HFFc6 (cell line): ENCODE measurements around the gene NCAN. TPM values are rescaled to one million over a fixed set of nuclear protein-coding genes. Genes with fewer than 3 reads are reported as not detected.

Experiments used
- DNase-seq: peaks from one replicate; pipeline ENCODE4 v3.0.0-alpha.2; 2018
- H3K27ac Mint-ChIP-seq: 2 replicates; pipeline ENCODE4 v1.8.0; 2020; ENCODE audit warnings: mild to moderate bottlenecking, mixed read lengths
- H3K27me3 Mint-ChIP-seq: 2 replicates; pipeline ENCODE4 v1.8.0; 2021; ENCODE audit warnings: mild to moderate bottlenecking, moderate library complexity, mixed read lengths; ENCODE audit not compliant: insufficient read depth
- H3K36me3 Mint-ChIP-seq: 2 replicates; pipeline ENCODE4 v1.8.0; 2021; ENCODE audit warnings: low read depth, mixed read lengths
- H3K4me1 Mint-ChIP-seq: 2 replicates; pipeline ENCODE4 v1.8.0; 2020; ENCODE audit warnings: low read depth, mixed read lengths
- H3K4me3 Mint-ChIP-seq: 2 replicates; pipeline ENCODE4 v1.8.0; 2020; ENCODE audit warnings: mild to moderate bottlenecking, moderate library complexity, mixed read lengths
- H3K9me3 Mint-ChIP-seq: 2 replicates; pipeline ENCODE4 v1.8.0; 2020; ENCODE audit warnings: mild to moderate bottlenecking, mixed read lengths
- CTCF ChIP-seq: fragments of 200-600 bp; sonication (generic); IDR thresholded peaks from 2 replicates; pipeline ENCODE4 v1.5.0; 2021; ENCODE audit warnings: antibody characterized with exemption, mild to moderate bottlenecking
- total RNA-seq, 6 experiments: library from RNA; stranded (reverse); fragmentation: NEBNext Ultra II Directional; extraction: Animal tissue kit (Norgen Biotek cat#: 25700); gene quantifications; 2 replicates in 1 of 6; 3 replicates in 5 of 6; pipeline ENCODE4 v1.2.3, GENCODE V29; 2021

The NCAN gene
- total RNA-seq, 6 experiments from 2014 or later, result not detected

GRCh38 chr19:19263886-19264487 is 52.2 kb downstream of the NCAN start:
- H3K27ac Mint-ChIP-seq, result no peak overlapping the region
- DNase-seq, result no peak
- H3K36me3 Mint-ChIP-seq, result no peaks in the 10 kb centered on the region
- peaks cover 30% of the 10 kb centered on the region for H3K27me3 Mint-ChIP-seq
- H3K4me3 Mint-ChIP-seq, result no peak overlapping the region
- TF ChIP-seq CTCF, result no peak
- peaks cover 12% of the 10 kb centered on the region for H3K9me3 Mint-ChIP-seq
- no peaks in the 10 kb centered on the region; the same call in 1 of the 2 replicates for H3K4me1 Mint-ChIP-seq

GRCh38 chr19:19267305-19267704 is 55.5 kb downstream of the NCAN start:
- Mint-ChIP-seq H3K4me3 (no peak overlapping the region), H3K36me3 (no peaks in the 10 kb centered on the region), H3K4me1 (no peaks in the 10 kb centered on the region; the same call in 1 of the 2 replicates), H3K27ac (no peak overlapping the region), H3K27me3 (peaks cover 27% of the 10 kb centered on the region), H3K9me3 (no peaks in the 10 kb centered on the region)
- DNase-seq, result no peak
- TF ChIP-seq CTCF, result no peak

GRCh38 chr19:19268453-19269385 is 57.0 kb downstream of the NCAN start:
- Mint-ChIP-seq H3K9me3 (no peaks in the 10 kb centered on the region), H3K4me3 (no peak overlapping the region), H3K4me1 (no peaks in the 10 kb centered on the region), H3K27ac (no peak overlapping the region), H3K36me3 (no peaks in the 10 kb centered on the region; the same call in 1 of the 2 replicates), H3K27me3 (peaks cover 20% of the 10 kb centered on the region)
- DNase-seq, result no peak
- no peak for TF ChIP-seq CTCF

GRCh38 chr19:19269952-19270694 is 58.4 kb downstream of the NCAN start:
- no peaks in the 10 kb centered on the region for H3K9me3 Mint-ChIP-seq
- H3K4me1 Mint-ChIP-seq, result no peaks in the 10 kb centered on the region
- H3K27me3 Mint-ChIP-seq, result peaks cover 14% of the 10 kb centered on the region
- H3K4me3 Mint-ChIP-seq, result no peak overlapping the region
- no peak for DNase-seq
- H3K27ac Mint-ChIP-seq, result no peak overlapping the region
- TF ChIP-seq CTCF, result no peak
- H3K36me3 Mint-ChIP-seq, result no peaks in the 10 kb centered on the region; the same call in 1 of the 2 replicates

- DNase-seq, result no peak
- no peak overlapping the region for H3K27ac Mint-ChIP-seq
- H3K4me1 Mint-ChIP-seq, result no peaks in the 10 kb centered on the region
- no peak overlapping the region for H3K4me3 Mint-ChIP-seq
- peaks cover 14% of the 10 kb centered on the region for H3K27me3 Mint-ChIP-seq
- TF ChIP-seq CTCF, result no peak
- H3K36me3 Mint-ChIP-seq, result no peaks in the 10 kb centered on the region; the same call in 1 of the 2 replicates
- no peaks in the 10 kb centered on the region for H3K9me3 Mint-ChIP-seq
Measured at GRCh38 chr19:19270749-19271571, 59.2 kb downstream of the NCAN start.
